Activated CD8-positive, alpha-beta T cell treated with anti-CD3 and anti-CD28 coated beads, Interleukin-2, amount 10 ng/mL, durations not matched to agents 7 days and 5 days (primary cell): ENCODE results near the gene ADSS1. TPM values are rescaled to one million over a fixed set of nuclear protein-coding genes. Genes with fewer than 3 reads are reported as not detected.
"Not testable (repeated sequence)": the region's sequence is repeated elsewhere in the genome, so short reads cannot be mapped to it uniquely, and the experiment has no call there.

ENCODE experiments used
- ATAC-seq: fragments of 150-1000 bp; cut with Tn5 transposase; one replicate; pipeline ENCODE4 v1.10.0; 2021; ENCODE audit warnings: moderate library complexity
- CTCF ChIA-PET: fragments of 350-600 bp; sonication (Branson Sonifier 250); formaldehyde crosslinking; loops from one replicate; lab custom pipeline; 2021; ENCODE audit warnings: antibody characterized with exemption; lab: Charles Lee
- POLR2A ChIA-PET: fragments of 350-600 bp; sonication (Branson Sonifier 250); formaldehyde crosslinking; loops from one replicate; lab custom pipeline; 2021; ENCODE audit warnings: antibody characterized with exemption; lab: Charles Lee
- DNase-seq: peaks from one replicate; pipeline ENCODE4 v3.0.0-alpha.2; 2020
- H3K27ac Mint-ChIP-seq: one replicate; pipeline ENCODE4 v1.8.0; 2021; ENCODE audit warnings: mild to moderate bottlenecking, mixed read lengths
- H3K27me3 Mint-ChIP-seq: one replicate; pipeline ENCODE4 v1.8.0; 2021; ENCODE audit warnings: low read depth, mixed read lengths
- H3K36me3 Mint-ChIP-seq: one replicate; pipeline ENCODE4 v1.8.0; 2021; ENCODE audit warnings: low read depth, mixed read lengths
- H3K4me1 Mint-ChIP-seq: one replicate; pipeline ENCODE4 v1.8.0; 2021; ENCODE audit warnings: low read depth, mixed read lengths
- H3K4me3 Mint-ChIP-seq: one replicate; pipeline ENCODE4 v1.8.0; 2021; ENCODE audit warnings: mild to moderate bottlenecking, mixed read lengths
- H3K9me3 Mint-ChIP-seq: one replicate; pipeline ENCODE4 v1.8.0; 2022; ENCODE audit warnings: mixed read lengths; ENCODE audit not compliant: insufficient read depth
- total RNA-seq, 2 experiments: library from RNA; stranded (reverse); gene quantifications; one replicate each; pipeline ENCODE4 v1.2.3, GENCODE V29; 2021

Gene ADSS1
- total RNA-seq, 2 experiments from 2014 or later, result 1.8 TPM

GRCh38 chr14:104742586-104743455 lies 18.8 kb downstream of the ADSS1 start:
- ChIA-PET CTCF (interaction anchor here (1.1 kb wide), 1 partner anchor 26 kb away, joined by 3 read pairs; no protein-coding TSS in a partner anchor), POLR2A (no interaction called here)

GRCh38 chr14:104743461-104744380 lies 19.7 kb downstream of the ADSS1 start:
- DNase-seq, result no peak
- ChIA-PET CTCF (interaction anchor here (1.1 kb wide), 1 partner anchor 25 kb away, joined by 3 read pairs; no protein-coding TSS in a partner anchor), POLR2A (no interaction called here)
- H3K36me3 Mint-ChIP-seq, result no peaks in the 10 kb centered on the region
- no peak overlapping the region for H3K4me3 Mint-ChIP-seq
- H3K9me3 Mint-ChIP-seq, result no peaks in the 10 kb centered on the region
- peaks cover 24% of the 10 kb centered on the region for H3K4me1 Mint-ChIP-seq
- ATAC-seq, result no peak
- no peak overlapping the region for H3K27ac Mint-ChIP-seq
- no peaks in the 10 kb centered on the region for H3K27me3 Mint-ChIP-seq

More at GRCh38 chr14:104742586-104743455, 18.8 kb downstream of the ADSS1 start:
- Mint-ChIP-seq H3K4me1 (peaks cover 22% of the 10 kb centered on the region), H3K4me3 (no peak overlapping the region), H3K9me3 (no peaks in the 10 kb centered on the region), H3K27me3 (no peaks in the 10 kb centered on the region), H3K36me3 (no peaks in the 10 kb centered on the region), H3K27ac (no peak overlapping the region)
- ATAC-seq (no peak), DNase-seq (no peak)

GRCh38 chr14:104744484-104744883 lies 20.5 kb downstream of the ADSS1 start:
- no peaks in the 10 kb centered on the region for H3K36me3 Mint-ChIP-seq
- no peak overlapping the region for H3K4me3 Mint-ChIP-seq
- CTCF ChIA-PET, result no interaction called here
- no peaks in the 10 kb centered on the region for H3K9me3 Mint-ChIP-seq
- peaks cover 29% of the 10 kb centered on the region for H3K4me1 Mint-ChIP-seq
- H3K27me3 Mint-ChIP-seq, result no peaks in the 10 kb centered on the region
- DNase-seq (no peak), ATAC-seq (no peak)
- POLR2A ChIA-PET, result no interaction called here
- no peak overlapping the region for H3K27ac Mint-ChIP-seq

GRCh38 chr14:104745431-104745830 lies 21.4 kb downstream of the ADSS1 start:
- Mint-ChIP-seq H3K4me1 (peaks cover 29% of the 10 kb centered on the region), H3K27ac (peak overlapping the region; percentile 79), H3K9me3 (no peaks in the 10 kb centered on the region), H3K27me3 (no peaks in the 10 kb centered on the region), H3K36me3 (no peaks in the 10 kb centered on the region), H3K4me3 (no peak overlapping the region)
- POLR2A ChIA-PET, result no interaction called here
- no peak for ATAC-seq
- no peak for DNase-seq
- CTCF ChIA-PET, result no interaction called here

GRCh38 chr14:104746071-104746545 lies 22.1 kb downstream of the ADSS1 start:
- POLR2A ChIA-PET, result no interaction called here
- CTCF ChIA-PET, result no interaction called here
- no peaks in the 10 kb centered on the region for H3K9me3 Mint-ChIP-seq

GRCh38 chr14:104746934-104747481 lies 23.0 kb downstream of the ADSS1 start:
- H3K27me3 Mint-ChIP-seq, result no peaks in the 10 kb centered on the region
- H3K36me3 Mint-ChIP-seq, result peaks cover 2% of the 10 kb centered on the region
- no peak overlapping the region for H3K27ac Mint-ChIP-seq
- no peak for DNase-seq
- CTCF ChIA-PET, result interaction anchor here (2.3 kb wide), 1 partner anchor 22 kb away, joined by 12 read pairs; no protein-coding TSS in a partner anchor
- ATAC-seq, result no peak
- no peaks in the 10 kb centered on the region for H3K9me3 Mint-ChIP-seq
- POLR2A ChIA-PET, result no interaction called here
- H3K4me3 Mint-ChIP-seq, result no peak overlapping the region
- peaks cover 33% of the 10 kb centered on the region for H3K4me1 Mint-ChIP-seq

More at GRCh38 chr14:104746071-104746545, 22.1 kb downstream of the ADSS1 start:
- Mint-ChIP-seq H3K4me1 (peaks cover 33% of the 10 kb centered on the region), H3K36me3 (peaks cover 2% of the 10 kb centered on the region), H3K27me3 (no peaks in the 10 kb centered on the region), H3K4me3 (no peak overlapping the region), H3K27ac (peak overlapping the region; percentile 79)
- peak; percentile 48 for ATAC-seq
- peak; percentile 41 for DNase-seq

- DNase-seq (no peak), ATAC-seq (no peak)
- Mint-ChIP-seq H3K4me3 (no peak overlapping the region), H3K27ac (no peak overlapping the region), H3K4me1 (peaks cover 33% of the 10 kb centered on the region), H3K9me3 (no peaks in the 10 kb centered on the region), H3K27me3 (no peaks in the 10 kb centered on the region), H3K36me3 (peaks cover 2% of the 10 kb centered on the region)
- POLR2A ChIA-PET, result no interaction called here
- CTCF ChIA-PET, result interaction anchor here (2.3 kb wide), 1 partner anchor 21 kb away, joined by 12 read pairs; no protein-coding TSS in a partner anchor
Measured at GRCh38 chr14:104747876-104748275, 23.8 kb downstream of the ADSS1 start.

- Mint-ChIP-seq H3K9me3 (no peaks in the 10 kb centered on the region), H3K36me3 (peaks cover 10% of the 10 kb centered on the region), H3K4me3 (no peak overlapping the region), H3K27ac (no peak overlapping the region), H3K27me3 (no peaks in the 10 kb centered on the region), H3K4me1 (peaks cover 39% of the 10 kb centered on the region)
- ChIA-PET CTCF (interaction anchor here (1.5 kb wide), 1 partner anchor 18 kb away, joined by 6 read pairs; no protein-coding TSS in a partner anchor), POLR2A (no interaction called here)
- DNase-seq (no peak), ATAC-seq (no peak)
Measured at GRCh38 chr14:104749111-104749649, 25.2 kb downstream of the ADSS1 start.

GRCh38 chr14:104750056-104750752 lies 26.2 kb downstream of the ADSS1 start:
- ATAC-seq, result no peak
- CTCF ChIA-PET, result interaction anchor here (1.2 to 1.6 kb wide), 4 partner anchors 18 to 41 kb away, joined by 3 to 10 read pairs (median 6); partner anchors contain the start of gene ADSS1
- no peaks in the 10 kb centered on the region for H3K9me3 Mint-ChIP-seq
- no peak for DNase-seq
- H3K4me1 Mint-ChIP-seq, result peaks cover 46% of the 10 kb centered on the region
- no peaks in the 10 kb centered on the region for H3K27me3 Mint-ChIP-seq
- peaks cover 19% of the 10 kb centered on the region for H3K36me3 Mint-ChIP-seq
- no peak overlapping the region for H3K4me3 Mint-ChIP-seq
- H3K27ac Mint-ChIP-seq, result no peak overlapping the region
- POLR2A ChIA-PET, result interaction anchor here (0.5 kb wide), 1 partner anchor 1462 kb away, joined by 3 read pairs; no protein-coding TSS in a partner anchor

GRCh38 chr14:104750753-104751057 lies 26.7 kb downstream of the ADSS1 start:
- ATAC-seq, result not testable (repeated sequence)

More at GRCh38 chr14:104750753-104751057, 26.7 kb downstream of the ADSS1 start:
- H3K27ac Mint-ChIP-seq, result peak overlapping the region; percentile 39
- H3K36me3 Mint-ChIP-seq, result peaks cover 23% of the 10 kb centered on the region
- POLR2A ChIA-PET, result interaction anchor here (0.5 kb wide), 1 partner anchor 1461 kb away, joined by 3 read pairs; no protein-coding TSS in a partner anchor
- H3K9me3 Mint-ChIP-seq, H3K27me3 Mint-ChIP-seq, DNase-seq: not testable (repeated sequence)
- CTCF ChIA-PET, result interaction anchor here (1.2 to 1.6 kb wide), 4 partner anchors 18 to 42 kb away, joined by 3 to 10 read pairs (median 6); partner anchors contain the start of gene ADSS1
- H3K4me3 Mint-ChIP-seq, result peak overlapping the region; percentile 31
- H3K4me1 Mint-ChIP-seq, result peaks cover 46% of the 10 kb centered on the region
